H1 (cell line): ENCODE results near the gene UBE3A. TPM values are rescaled to one million over a fixed set of nuclear protein-coding genes. Genes with fewer than 3 reads are reported as not detected.

Experiments
- CTCF ChIA-PET: fragments of 300-600 bp; sonication (Branson Sonifier 250); formaldehyde crosslinking; loops from one replicate; lab custom pipeline; 2021; ENCODE audit not compliant: partially characterized antibody; lab: Charles Lee
- POLR2A ChIA-PET: fragments of 300-600 bp; sonication (Branson Sonifier 250); formaldehyde crosslinking; loops from one replicate; lab custom pipeline; 2021; ENCODE audit warnings: inconsistent platforms; ENCODE audit not compliant: partially characterized antibody; lab: Charles Lee
- DNase-seq, 2 experiments: peaks; one replicate each; pipeline versions ENCODE4 v3.0.0 to v3.0.0-alpha.2; 2010 to 2022; ENCODE audit warnings: low spot score in 2 of 2, low read depth in 1 of 2, mixed read lengths in 1 of 2
- FAIRE-seq: peaks from 2 replicates; lab custom pipeline; 2011; peaks lifted over from hg19 to GRCh38; lab: Jason Lieb, UNC
- H2AFZ ChIP-seq: 2 replicates; pipeline ENCODE4 v1.8.1; 2012; ENCODE audit warnings: low read length, inconsistent platforms
- H2AK5ac ChIP-seq: 2 replicates; pipeline ENCODE4 v1.6.1; 2013; ENCODE audit warnings: low read depth, low read length
- H2BK120ac ChIP-seq: replicated peaks from 2 replicates; pipeline ENCODE3; 2013; ENCODE audit warnings: low read depth, low read length, inconsistent platforms
- H2BK12ac ChIP-seq: 2 replicates; pipeline ENCODE4 v1.6.1; 2013; ENCODE audit warnings: low read depth, low read length
- H2BK15ac ChIP-seq: 2 replicates; pipeline ENCODE4 v1.6.1; 2013; ENCODE audit warnings: low read length
- H2BK20ac ChIP-seq: 2 replicates; pipeline ENCODE4 v1.6.1; 2013; ENCODE audit warnings: low read length
- H2BK5ac ChIP-seq: 2 replicates; pipeline ENCODE4 v1.6.1; 2013; ENCODE audit warnings: low read depth, low read length
- H3K14ac ChIP-seq: 2 replicates; pipeline ENCODE4 v1.6.1; 2013; ENCODE audit warnings: inconsistent platforms; ENCODE audit not compliant: insufficient read length
- H3K18ac ChIP-seq: 2 replicates; pipeline ENCODE4 v1.6.1; 2013; ENCODE audit warnings: low read length; ENCODE audit errors: extremely low read depth
- H3K23ac ChIP-seq: 2 replicates; pipeline ENCODE4 v1.6.1; 2013; ENCODE audit warnings: inconsistent platforms; ENCODE audit not compliant: insufficient read length
- H3K23me2 ChIP-seq: 2 replicates; pipeline ENCODE4 v1.6.1; 2013; ENCODE audit warnings: low read depth, low read length
- H3K27ac ChIP-seq: 2 replicates; pipeline ENCODE4 v1.6.1; 2011; ENCODE audit warnings: low read depth, low read length, inconsistent platforms
- H3K27me3 ChIP-seq, 4 experiments: replicated peaks in 1 of 4; 1 replicate in 1 of 4; 2 replicates in 3 of 4; pipeline versions ENCODE4 v1.6.1 to v1.8.1; 2011 to 2013; ENCODE audit warnings: low read length in 3 of 4, mild to moderate bottlenecking in 3 of 4, inconsistent platforms in 2 of 4, mixed read lengths in 2 of 4, moderate library complexity in 1 of 4; ENCODE audit not compliant: control insufficient read depth in 3 of 4, insufficient read depth in 3 of 4; ENCODE audit errors: extremely low read depth in 1 of 4
- H3K36me3 ChIP-seq, 4 experiments: 2 replicates each; pipeline versions ENCODE4 v1.6.1 to v1.8.1; 2011 to 2013; ENCODE audit warnings: mild to moderate bottlenecking in 4 of 4, low read length in 3 of 4, moderate library complexity in 2 of 4, control low read depth in 1 of 4, inconsistent platforms in 1 of 4; ENCODE audit not compliant: insufficient read depth in 4 of 4, control insufficient read depth in 2 of 4
- H3K4ac ChIP-seq: replicated peaks from 2 replicates; pipeline ENCODE3; 2013; ENCODE audit warnings: low read length, low read depth, mixed read lengths, inconsistent platforms; ENCODE audit not compliant: insufficient read length
- H3K4me1 ChIP-seq, 4 experiments: replicated peaks in 1 of 4; 1 replicate in 1 of 4; 2 replicates in 3 of 4; pipeline versions ENCODE4 v1.6.1 to v1.8.1; 2011 to 2013; ENCODE audit warnings: low read length in 3 of 4, inconsistent platforms in 2 of 4, mixed read lengths in 1 of 4; ENCODE audit not compliant: insufficient read depth in 4 of 4, control insufficient read depth in 3 of 4
- H3K4me2 ChIP-seq, 2 experiments: 2 replicates each; pipeline versions ENCODE4 v1.6.1 to v1.8.1; 2011 to 2013; ENCODE audit warnings: low read depth in 2 of 2, low read length in 2 of 2, control low read depth in 1 of 2, inconsistent platforms in 1 of 2, mild to moderate bottlenecking in 1 of 2; ENCODE audit not compliant: insufficient read depth in 1 of 2
- H3K4me3 ChIP-seq, 4 experiments: fragments of 200-600, 300-600 bp in 1 of 4; sonication (generic), shearing (Covaris generic), sonication (Bioruptor Twin) in 1 of 4; 2 replicates each; pipeline versions ENCODE4 v1.5.1 to v1.8.1; 2011 to 2016; ENCODE audit warnings: low read length in 4 of 4, low read depth in 3 of 4, control low read depth in 2 of 4, inconsistent platforms in 2 of 4, mild to moderate bottlenecking in 2 of 4, mixed read lengths in 1 of 4, moderate library complexity in 1 of 4; ENCODE audit not compliant: insufficient read depth in 2 of 4; ENCODE audit errors: extremely low read depth in 1 of 4
- H3K56ac ChIP-seq: replicated peaks from 2 replicates; pipeline ENCODE3; 2013; ENCODE audit warnings: low read depth, mild to moderate bottlenecking, mixed read lengths, low read length, inconsistent platforms; ENCODE audit not compliant: insufficient read length
- H3K79me1 ChIP-seq: 2 replicates; pipeline ENCODE4 v1.6.1; 2013; ENCODE audit warnings: low read depth, low read length, control low read depth
- H3K79me2 ChIP-seq, 2 experiments: 2 replicates each; pipeline versions ENCODE4 v1.6.1 to v1.8.1; 2012 to 2013; ENCODE audit warnings: low read length in 2 of 2, mild to moderate bottlenecking in 2 of 2, inconsistent platforms in 1 of 2; ENCODE audit not compliant: insufficient read depth in 2 of 2, control insufficient read depth in 1 of 2
- H3K9ac ChIP-seq, 4 experiments: replicated peaks in 1 of 4; 1 replicate in 1 of 4; 2 replicates in 3 of 4; pipeline versions ENCODE4 v1.6.1 to v1.8.1; 2011 to 2013; ENCODE audit warnings: low read depth in 3 of 4, low read length in 3 of 4, control low read depth in 2 of 4, mild to moderate bottlenecking in 2 of 4, moderate library complexity in 2 of 4, inconsistent platforms in 1 of 4; ENCODE audit errors: extremely low read depth in 1 of 4
- H3K9me3 ChIP-seq, 2 experiments: 2 replicates each; pipeline versions ENCODE4 v1.6.1 to v1.8.1; 2012 to 2013; ENCODE audit warnings: mild to moderate bottlenecking in 2 of 2, moderate library complexity in 2 of 2, control low read depth in 1 of 2, inconsistent platforms in 1 of 2, low read depth in 1 of 2, low read length in 1 of 2, mixed read lengths in 1 of 2; ENCODE audit not compliant: insufficient read depth in 2 of 2
- H4K20me1 ChIP-seq, 2 experiments: replicated peaks in 1 of 2; 2 replicates each; pipeline versions ENCODE3 to v1.8.1; 2011 to 2013; ENCODE audit warnings: inconsistent platforms in 2 of 2, low read length in 2 of 2, mild to moderate bottlenecking in 1 of 2; ENCODE audit not compliant: insufficient read depth in 2 of 2, control insufficient read depth in 1 of 2
- H4K5ac ChIP-seq: 2 replicates; pipeline ENCODE4 v1.6.1; 2013; ENCODE audit warnings: low read length, low read depth, mixed read lengths, inconsistent platforms; ENCODE audit not compliant: insufficient read length
- H4K8ac ChIP-seq: 2 replicates; pipeline ENCODE4 v1.8.0; 2013; ENCODE audit warnings: mild to moderate bottlenecking, moderate library complexity, low read length, inconsistent platforms; ENCODE audit not compliant: insufficient read depth; ENCODE audit errors: extremely low read depth
- H4K91ac ChIP-seq: replicated peaks from 2 replicates; pipeline ENCODE3; 2013; ENCODE audit warnings: low read length, mixed read lengths, inconsistent platforms; ENCODE audit not compliant: insufficient read length
- SIN3A ChIP-seq, 2 experiments: IDR thresholded peaks in 1 of 2; conservative IDR thresholded peaks in 1 of 2; 2 replicates each; pipeline ENCODE4 v1.6.1; 2011 to 2012; ENCODE audit warnings: low read length in 2 of 2, improper control_type of control experiment in 1 of 2, low read depth in 1 of 2, mild to moderate bottlenecking in 1 of 2
- whole genome bisulfite sequencing, 2 experiments: shearing (Covaris generic) in 1 of 2; methylation state at CpG; one replicate each; pipeline versions ENCODE4 v1.1.6 to v1.1.7; 2013 to 2015; ENCODE audit warnings: low lambda C conversion rate in 2 of 2, mixed read lengths in 2 of 2, inconsistent platforms in 1 of 2, low coverage in 1 of 2, missing lambda C conversion rate in 1 of 2; ENCODE audit not compliant: insufficient replicate concordance in 2 of 2, insufficient coverage in 1 of 2, insufficient read length in 1 of 2; ENCODE audit errors: extremely low coverage in 1 of 2, missing lambda C conversion rate in 1 of 2; 5-methylcytosine and 5-hydroxymethylcytosine counted together
- polyA plus RNA-seq, 7 experiments: library from polyadenylated mRNA; depleted of rRNA in 3 of 7; stranded (reverse) in 5 of 7; unstranded in 2 of 7; fragments of >200 nt in 5 of 7; fragments of 200-250 nt in 2 of 7; gene quantifications; 1 replicate in 5 of 7; 2 replicates in 1 of 7; 4 replicates in 1 of 7; pipeline versions ENCODE4 v1.2.1 to v1.2.3, GENCODE V29; 2011 to 2013; ENCODE audit warnings: missing spikeins in 2 of 7, mixed read lengths in 2 of 7
- total RNA-seq: library from RNA; stranded (reverse); fragmentation: NEBNext Ultra II Directional; extraction: Animal tissue kit (Norgen Biotek cat#: 25700); gene quantifications from 2 replicates; pipeline ENCODE4 v1.2.1, GENCODE V29; 2021

Gene UBE3A
- total and polyA plus RNA-seq, 2 of the 8 experiments (the other 6 are each of a cell fraction or from before 2014, with no cell fraction given), result 13.8 to 110 TPM

GRCh38 chr15:25327686-25328085, 111.1 kb downstream of the UBE3A start:
- peaks cover 0 to 2% (median 0%) of the 10 kb centered on the region in 4 experiments; a peak in 4 of 7 replicates for H3K4me1 ChIP-seq
- H4K8ac ChIP-seq, result no peak overlapping the region
- H3K27ac ChIP-seq, result no peak overlapping the region
- no peak overlapping the region for H4K91ac ChIP-seq
- H4K5ac ChIP-seq, result no peak overlapping the region
- H2AFZ ChIP-seq, result no peak overlapping the region
- no peak overlapping the region for H2BK15ac ChIP-seq
- H3K56ac ChIP-seq, result no peak overlapping the region
- H4K20me1 ChIP-seq, result peaks cover 0 to 2% of the 10 kb centered on the region in 2 experiments
- H3K14ac ChIP-seq, result no peak overlapping the region
- no peak overlapping the region for H3K9ac ChIP-seq
- no peak overlapping the region for H2BK20ac ChIP-seq
- H2BK120ac ChIP-seq, result no peak overlapping the region
- no peaks in the 10 kb centered on the region for H3K27me3 ChIP-seq
- no peak overlapping the region for H3K4me3 ChIP-seq
- 96% methylated on average over 5 of the region's 5 CpGs; no CpG with 5 or more reads in 1 of the 2 experiments for WGBS, 2 experiments
- no peak overlapping the region for H3K23ac ChIP-seq
- no peaks in the 10 kb centered on the region for H3K23me2 ChIP-seq
- POLR2A ChIA-PET, result no interaction called here
- H3K18ac ChIP-seq, result no peak overlapping the region
- H2BK12ac ChIP-seq, result no peak overlapping the region
- FAIRE-seq (no peak), DNase-seq (no peak)
- no peaks in the 10 kb centered on the region for H3K79me2 ChIP-seq
- no peak overlapping the region for H3K4ac ChIP-seq
- no peak overlapping the region for H2AK5ac ChIP-seq
- TF ChIP-seq SIN3A (conservative IDR thresholded peaks at IDR 0.05 in 1 of 2, IDR thresholded peaks at IDR 0.05 in 1 of 2; ENCODE audit: low read depth in 1 of 2, low read length in 2 of 2), result no peak
- no peaks in the 10 kb centered on the region for H3K36me3 ChIP-seq
- no peak overlapping the region for H3K4me2 ChIP-seq
- no peak overlapping the region for H2BK5ac ChIP-seq
- no peaks in the 10 kb centered on the region for H3K9me3 ChIP-seq
- CTCF ChIA-PET, result no interaction called here
- no peaks in the 10 kb centered on the region for H3K79me1 ChIP-seq
